Bronchial epithelial cell (primary cell): ENCODE measurements around the gene MGAT5B. TPM values are rescaled to one million over a fixed set of nuclear protein-coding genes. Genes with fewer than 3 reads are reported as not detected.
"Not testable (repeated sequence)": the region's sequence is repeated elsewhere in the genome, so short reads cannot be mapped to it uniquely, and the experiment has no call there.

Source experiments
- DNase-seq: peaks from one replicate; pipeline ENCODE4 v3.0.0-alpha.2; 2010; ENCODE audit warnings: low read depth
- FAIRE-seq: peaks from 2 replicates; lab custom pipeline; 2011; peaks lifted over from hg19 to GRCh38; lab: Jason Lieb, UNC
- H3K27me3 ChIP-seq: 2 replicates; pipeline ENCODE4 v1.5.1; 2011; ENCODE audit warnings: low read length; ENCODE audit not compliant: control insufficient read depth, insufficient read depth
- H3K36me3 ChIP-seq: 2 replicates; pipeline ENCODE4 v1.5.1; 2011; ENCODE audit warnings: low read length; ENCODE audit not compliant: control insufficient read depth, insufficient read depth
- H3K4me3 ChIP-seq: 2 replicates; pipeline ENCODE4 v1.5.1; 2011; ENCODE audit warnings: mild to moderate bottlenecking, low read depth, low read length, control low read depth
- total RNA-seq: library from RNA; depleted of rRNA; stranded (reverse); fragments of >200 nt; gene quantifications from 2 replicates; pipeline ENCODE4 v1.2.1, GENCODE V29; 2014
- TF ChIP-seq, protein P1 (sequence below): IDR thresholded peaks from 2 replicates; pipeline ENCODE4 v1.5.1; 2011; ENCODE audit warnings: mild to moderate bottlenecking, moderate library complexity, low read length, control low read depth, inconsistent platforms; ENCODE audit not compliant: insufficient read depth, severe bottlenecking

MGAT5B gene
- total RNA-seq, 1 donor from 2014 or later, result not detected

DNA sequence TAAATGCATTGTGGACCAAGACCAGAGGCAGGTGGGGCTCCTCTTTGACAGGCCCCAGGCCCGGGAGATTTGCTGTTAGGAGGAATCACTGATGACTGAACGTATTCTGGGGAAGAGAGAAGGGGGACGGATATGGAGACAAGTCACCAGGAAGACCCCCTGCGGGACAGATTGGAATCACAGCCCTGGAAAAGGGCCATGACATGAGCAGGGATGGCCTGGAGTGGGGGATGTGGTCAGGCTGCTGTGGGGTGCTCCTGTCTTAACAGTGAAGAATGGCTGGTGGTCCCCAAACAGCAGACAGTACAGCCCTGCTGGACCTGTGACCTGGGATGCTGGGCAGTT is 23.7 kb upstream of the MGAT5B start:
- no peak for FAIRE-seq
- H3K27me3 ChIP-seq, result peaks cover 15% of the 10 kb centered on the region
- TF ChIP-seq, protein P1, sequence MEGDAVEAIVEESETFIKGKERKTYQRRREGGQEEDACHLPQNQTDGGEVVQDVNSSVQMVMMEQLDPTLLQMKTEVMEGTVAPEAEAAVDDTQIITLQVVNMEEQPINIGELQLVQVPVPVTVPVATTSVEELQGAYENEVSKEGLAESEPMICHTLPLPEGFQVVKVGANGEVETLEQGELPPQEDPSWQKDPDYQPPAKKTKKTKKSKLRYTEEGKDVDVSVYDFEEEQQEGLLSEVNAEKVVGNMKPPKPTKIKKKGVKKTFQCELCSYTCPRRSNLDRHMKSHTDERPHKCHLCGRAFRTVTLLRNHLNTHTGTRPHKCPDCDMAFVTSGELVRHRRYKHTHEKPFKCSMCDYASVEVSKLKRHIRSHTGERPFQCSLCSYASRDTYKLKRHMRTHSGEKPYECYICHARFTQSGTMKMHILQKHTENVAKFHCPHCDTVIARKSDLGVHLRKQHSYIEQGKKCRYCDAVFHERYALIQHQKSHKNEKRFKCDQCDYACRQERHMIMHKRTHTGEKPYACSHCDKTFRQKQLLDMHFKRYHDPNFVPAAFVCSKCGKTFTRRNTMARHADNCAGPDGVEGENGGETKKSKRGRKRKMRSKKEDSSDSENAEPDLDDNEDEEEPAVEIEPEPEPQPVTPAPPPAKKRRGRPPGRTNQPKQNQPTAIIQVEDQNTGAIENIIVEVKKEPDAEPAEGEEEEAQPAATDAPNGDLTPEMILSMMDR, result no peak
- no peak for DNase-seq
- no peak overlapping the region for H3K4me3 ChIP-seq
- no peaks in the 10 kb centered on the region for H3K36me3 ChIP-seq

DNA sequence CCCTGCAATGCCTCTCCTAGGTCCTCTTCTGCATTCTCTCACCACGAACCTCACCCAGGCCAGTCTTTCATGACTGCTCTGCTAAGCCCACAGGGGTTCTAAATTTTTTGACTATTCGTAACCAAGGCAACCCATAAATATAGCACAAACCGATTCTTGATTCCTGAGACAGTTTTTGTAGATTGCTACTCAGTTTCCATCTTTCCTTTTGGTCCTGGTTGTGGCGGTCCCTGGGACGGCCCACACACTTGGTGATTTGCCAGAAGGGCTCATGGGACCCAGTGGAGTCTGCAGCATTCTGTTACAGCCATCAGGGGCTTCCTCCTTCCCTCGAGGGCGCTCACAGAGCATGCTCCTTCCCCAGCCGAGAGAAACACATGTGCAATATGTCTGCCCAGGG is 23.4 kb upstream of the MGAT5B start:
- DNase-seq (no peak), FAIRE-seq (no peak)
- TF ChIP-seq, protein P1, result no peak
- no peaks in the 10 kb centered on the region for H3K36me3 ChIP-seq
- no peak overlapping the region for H3K4me3 ChIP-seq
- peaks cover 14% of the 10 kb centered on the region for H3K27me3 ChIP-seq

DNA sequence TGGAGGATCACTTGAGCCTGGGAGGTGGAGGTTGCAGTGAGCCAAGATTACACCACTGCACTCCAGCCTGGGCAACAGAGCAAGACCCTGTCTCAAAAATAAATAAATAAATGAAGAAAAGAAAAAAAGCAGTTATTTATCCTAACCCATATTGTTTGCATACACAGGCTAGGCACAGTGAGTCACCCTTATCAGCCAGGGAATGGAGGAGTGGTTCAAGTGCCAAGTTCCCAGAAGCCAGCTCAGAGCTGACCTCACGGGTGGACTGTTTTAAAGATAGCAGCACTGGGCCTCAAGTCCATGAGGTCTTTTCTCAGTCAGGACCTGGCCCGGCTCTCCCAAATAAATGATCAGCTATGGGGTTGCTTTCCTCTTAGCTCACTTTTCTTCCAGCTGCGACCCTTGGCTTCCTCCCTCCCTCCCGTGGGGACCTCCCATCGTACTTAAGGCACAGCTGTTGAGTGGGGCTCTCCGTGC is 22.6 kb upstream of the MGAT5B start:
- FAIRE-seq (no peak), DNase-seq (no peak)
- Histone ChIP-seq H3K27me3 (peaks cover 9% of the 10 kb centered on the region), H3K4me3 (no peak overlapping the region), H3K36me3 (no peaks in the 10 kb centered on the region)
- TF ChIP-seq, protein P1, result no peak

DNA sequence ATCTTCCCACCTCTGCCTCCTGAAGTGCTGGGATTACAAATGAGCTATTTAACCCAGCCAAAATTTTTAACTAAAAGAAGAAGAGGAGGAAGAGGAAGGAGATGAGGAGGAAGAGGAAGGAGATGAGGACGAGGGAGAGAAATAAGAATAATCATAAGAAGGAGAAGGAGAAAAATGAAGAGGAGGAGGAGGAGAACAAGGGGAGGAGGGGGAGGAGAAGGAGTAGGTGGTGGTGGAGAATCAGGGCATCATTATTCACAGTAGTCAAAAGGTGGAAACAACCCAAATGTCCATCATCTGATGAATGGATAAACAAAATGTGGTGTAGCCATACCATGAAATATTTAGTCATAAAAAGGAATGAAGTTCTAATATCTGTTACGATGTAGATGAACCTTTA is 21.2 kb upstream of the MGAT5B start:
- FAIRE-seq (no peak), DNase-seq (no peak)
- Histone ChIP-seq H3K36me3 (no peaks in the 10 kb centered on the region), H3K4me3 (no peak overlapping the region), H3K27me3 (peaks cover 3% of the 10 kb centered on the region)
- TF ChIP-seq, protein P1, result no peak

DNA sequence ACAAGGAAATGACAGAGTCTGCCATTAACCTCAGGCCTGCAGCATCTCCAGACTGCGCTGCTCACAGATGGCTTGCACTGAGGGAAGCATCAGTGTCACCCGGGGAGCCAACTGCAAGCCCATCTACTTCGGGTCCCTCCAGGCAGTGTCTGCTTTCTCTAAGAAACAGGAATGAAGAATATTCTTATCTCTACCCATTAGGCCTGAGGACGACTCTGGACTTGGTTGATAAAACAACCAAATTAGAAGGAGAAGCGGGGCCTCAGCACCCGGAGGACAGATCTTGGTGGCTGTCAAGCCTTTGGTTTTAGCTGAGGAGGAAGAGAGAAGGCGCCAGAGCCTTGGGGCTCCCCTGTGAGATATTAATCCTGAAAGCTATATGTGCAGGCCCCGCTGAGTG is 19.5 kb upstream of the MGAT5B start:
- H3K36me3 ChIP-seq, result no peaks in the 10 kb centered on the region
- H3K27me3 ChIP-seq, result no peaks in the 10 kb centered on the region
- TF ChIP-seq, protein P1, result no peak
- DNase-seq, result no peak
- FAIRE-seq, result no peak
- H3K4me3 ChIP-seq, result no peak overlapping the region

DNA sequence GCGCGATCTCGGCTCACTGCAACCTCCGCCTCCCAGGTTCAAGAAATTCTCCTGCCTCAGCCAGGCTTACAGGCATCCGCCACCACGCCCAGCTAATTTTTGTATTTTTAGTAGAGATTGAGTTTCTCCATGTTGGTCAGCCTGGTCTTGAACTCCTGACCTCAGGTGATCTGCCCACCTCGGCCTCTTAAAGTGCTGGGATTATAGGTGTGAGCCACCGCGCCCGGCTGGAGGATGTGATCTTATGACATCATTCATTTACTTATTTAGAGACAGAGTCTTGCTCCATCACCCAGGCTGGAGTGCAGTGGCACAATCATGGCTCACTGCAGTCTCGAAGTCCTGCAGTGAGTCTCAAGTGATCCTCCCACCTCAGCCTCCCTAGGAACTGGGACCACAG is 19.0 kb upstream of the MGAT5B start:
- not testable (repeated sequence) for FAIRE-seq, H3K36me3 ChIP-seq, DNase-seq, H3K27me3 ChIP-seq, H3K4me3 ChIP-seq
